Prostate gland (tissue), 2 donors: ENCODE measurements around the gene SPATS2.

Experiments used
- CTCF ChIP-seq, 4 experiments: fragments of 200-600 bp in 2 of 4; fragments of 450-650 bp in 2 of 4; sonication (generic) in 2 of 4; IDR thresholded peaks; 1 replicate in 3 of 4; 2 replicates in 1 of 4; pipeline ENCODE4 v1.5.1; 2016 to 2019; ENCODE audit warnings: antibody characterized with exemption in 4 of 4, mild to moderate bottlenecking in 2 of 4, moderate library complexity in 2 of 4
- POLR2A ChIP-seq: fragments of 450-650 bp; IDR thresholded peaks from one replicate; pipeline ENCODE4 v1.6.1; 2016; ENCODE audit warnings: antibody characterized with exemption, mild to moderate bottlenecking
- POLR2AphosphoS5 ChIP-seq: sonication (generic); formaldehyde crosslinking; IDR thresholded peaks from one replicate; pipeline ENCODE4 v1.6.1; 2017; ENCODE audit warnings: antibody characterized with exemption

- TF ChIP-seq POLR2A (no peak), CTCF (IDR thresholded peaks at IDR 0.05) (no peak), POLR2AphosphoS5 (no peak)
Measured at GRCh38 chr12:49448858-49449257, 81.6 kb downstream of the SPATS2 start.
